Gastrocnemius medialis (tissue), 4 donors: ENCODE data around the gene USB1.

Source experiments
- CTCF ChIP-seq, 5 experiments: fragments of 450-650 bp in 3 of 5; fragments of 200-600 bp in 2 of 5; sonication (generic) in 2 of 5; IDR thresholded peaks in 4 of 5; conservative IDR thresholded peaks in 1 of 5; 1 replicate in 4 of 5; 2 replicates in 1 of 5; pipeline ENCODE4 v1.5.1; 2016 to 2019; ENCODE audit warnings: antibody characterized with exemption in 5 of 5, mild to moderate bottlenecking in 3 of 5, moderate library complexity in 3 of 5
- POLR2A ChIP-seq, 2 donors: fragments of 450-650 bp; IDR thresholded peaks; one replicate each; pipeline ENCODE4 v1.6.1; 2017; ENCODE audit warnings: antibody characterized with exemption in 2 of 2, mild to moderate bottlenecking in 2 of 2, moderate library complexity in 2 of 2

GRCh38 chr16:57977418-57978069 lies 23.7 kb upstream of the USB1 start:
- TF ChIP-seq POLR2A (IDR thresholded peaks at IDR 0.05) (no peak), CTCF (IDR thresholded peaks at IDR 0.05 in 4 of 5, conservative IDR thresholded peaks at IDR 0.05 in 1 of 5) (no peak)
